B cell (primary cell): ENCODE data around the gene ZFYVE16. TPM values are rescaled to one million over a fixed set of nuclear protein-coding genes. Genes with fewer than 3 reads are reported as not detected.

Experiments
- ATAC-seq: fragments of 200-7000 bp; cut with Tn5 transposase; one replicate; pipeline ENCODE4 v1.10.0; 2021; ENCODE audit warnings: low read depth, mild to moderate bottlenecking, moderate number of reproducible peaks, moderate library complexity
- CTCF ChIA-PET: fragments of 350-600 bp; sonication (Branson Sonifier 250); formaldehyde crosslinking; loops from one replicate; lab custom pipeline; 2021; ENCODE audit warnings: antibody characterized with exemption, inconsistent platforms; lab: Charles Lee
- POLR2A ChIA-PET: fragments of 350-600 bp; sonication (Branson Sonifier 250); formaldehyde crosslinking; loops from one replicate; lab custom pipeline; 2021; ENCODE audit warnings: antibody characterized with exemption; lab: Charles Lee
- DNase-seq: peaks from one replicate; pipeline ENCODE4 v3.0.0; 2013
- H2AFZ ChIP-seq: 2 replicates; pipeline ENCODE4 v1.6.1; 2012; ENCODE audit warnings: mild to moderate bottlenecking, low read depth, low read length; ENCODE audit not compliant: insufficient read depth, poor library complexity, severe bottlenecking
- H3K27ac ChIP-seq, 2 donors: 1 replicate in 1 of 2; 2 replicates in 1 of 2; pipeline ENCODE4 v1.5.1; 2012 to 2013; ENCODE audit warnings: low read length in 2 of 2, mild to moderate bottlenecking in 2 of 2, moderate library complexity in 1 of 2
- H3K27me3 ChIP-seq, 4 experiments: fragments of 200-600 bp in 1 of 4; sonication (generic) in 1 of 4; replicated peaks in 1 of 4; 1 replicate in 2 of 4; 2 replicates in 2 of 4; pipeline versions ENCODE4 v1.6.1 to v1.7.0; 2013 to 2016; ENCODE audit warnings: low read length in 3 of 4, mild to moderate bottlenecking in 2 of 4, mixed read lengths in 1 of 4, moderate library complexity in 1 of 4; ENCODE audit not compliant: insufficient read depth in 4 of 4, control insufficient read depth in 3 of 4; ENCODE audit errors: control extremely low read depth in 1 of 4
- H3K36me3 ChIP-seq, 2 experiments: replicated peaks in 1 of 2; 1 replicate in 1 of 2; 2 replicates in 1 of 2; pipeline versions ENCODE4 v1.6.1 to v1.7.1; 2013; ENCODE audit warnings: low read length in 1 of 2; ENCODE audit not compliant: insufficient read depth in 2 of 2, control insufficient read depth in 1 of 2; ENCODE audit errors: control extremely low read depth in 1 of 2, extremely low read depth in 1 of 2
- H3K4me1 ChIP-seq, 2 donors: fragments of 200-600 bp in 1 of 2; sonication (generic) in 1 of 2; 1 replicate in 1 of 2; 2 replicates in 1 of 2; pipeline versions ENCODE4 v1.5.1 to v1.6.1; 2013 to 2017; ENCODE audit warnings: low read length in 2 of 2; ENCODE audit not compliant: control insufficient read depth in 2 of 2, insufficient read depth in 2 of 2
- H3K4me2 ChIP-seq: replicated peaks from 2 replicates; pipeline ENCODE3; 2012; ENCODE audit warnings: mild to moderate bottlenecking, low read depth, low read length; ENCODE audit not compliant: poor library complexity, severe bottlenecking
- H3K4me3 ChIP-seq, 5 experiments: fragments of 200-600 bp in 1 of 5; sonication (generic) in 1 of 5; 1 replicate in 3 of 5; 2 replicates in 2 of 5; pipeline versions ENCODE4 v1.5.1 to v1.7.0; 2011 to 2016; ENCODE audit warnings: low read length in 4 of 5, mild to moderate bottlenecking in 4 of 5, low read depth in 2 of 5, control low read depth in 1 of 5, moderate library complexity in 1 of 5; ENCODE audit not compliant: insufficient read depth in 1 of 5; ENCODE audit errors: control extremely low read depth in 1 of 5, extremely low read depth in 1 of 5
- H3K79me2 ChIP-seq: fragments of 200-600 bp; sonication (generic); one replicate; pipeline ENCODE4 v1.6.0; 2016; ENCODE audit warnings: low read length; ENCODE audit not compliant: control insufficient read depth, insufficient read depth
- H3K9ac ChIP-seq: fragments of 200-600 bp; sonication (generic); 2 replicates; pipeline ENCODE4 v1.6.1; 2017; ENCODE audit warnings: mild to moderate bottlenecking, low read length, moderate library complexity
- H3K9me3 ChIP-seq, 3 donors: one replicate each; pipeline versions ENCODE4 v1.6.1 to v1.7.1; 2013; ENCODE audit warnings: low read length in 2 of 3; ENCODE audit not compliant: control insufficient read depth in 2 of 3, insufficient read depth in 1 of 3; ENCODE audit errors: control extremely low read depth in 1 of 3
- H4K20me1 ChIP-seq: 2 replicates; pipeline ENCODE4 v1.6.0; 2012; ENCODE audit warnings: mild to moderate bottlenecking, low read length; ENCODE audit not compliant: insufficient read depth, control insufficient read depth, poor library complexity, severe bottlenecking
- H3K27ac Mint-ChIP-seq: one replicate; pipeline ENCODE4 v1.8.0; 2021; ENCODE audit warnings: mixed read lengths
- H3K27me3 Mint-ChIP-seq: one replicate; pipeline ENCODE4 v1.8.0; 2021; ENCODE audit warnings: mixed read lengths
- H3K4me1 Mint-ChIP-seq: one replicate; pipeline ENCODE4 v1.8.0; 2021; ENCODE audit warnings: mixed read lengths
- H3K4me3 Mint-ChIP-seq: one replicate; pipeline ENCODE4 v1.8.0; 2021; ENCODE audit warnings: mixed read lengths
- H3K9me3 Mint-ChIP-seq: one replicate; pipeline ENCODE4 v1.8.0; 2022; ENCODE audit warnings: mixed read lengths; ENCODE audit not compliant: insufficient read depth
- EZH2 ChIP-seq: IDR thresholded peaks from 2 replicates; pipeline ENCODE4 v1.6.1; 2012; ENCODE audit warnings: borderline replicate concordance, low read depth, mild to moderate bottlenecking, moderate library complexity, low read length; ENCODE audit not compliant: insufficient read depth, poor library complexity, severe bottlenecking
- whole genome bisulfite sequencing: methylation state at CpG from one replicate; pipeline ENCODE4 v1.1.5; 2013; ENCODE audit warnings: missing lambda C conversion rate; ENCODE audit not compliant: insufficient coverage; 5-methylcytosine and 5-hydroxymethylcytosine counted together
- intact Hi-C: fragments of 100-400 bp; cut with micrococcal nuclease; formaldehyde crosslinking; loops from one replicate; pipeline ENCODE4 v1.10.0; 2022
- polyA plus RNA-seq: library from polyadenylated mRNA; depleted of rRNA; stranded (reverse); fragments of >200 nt; gene quantifications from 2 replicates; pipeline ENCODE4 v1.2.3, GENCODE V29; 2012
- total RNA-seq, 2 donors: library from RNA; stranded (reverse); fragments of 120-200 nt in 1 of 2; gene quantifications; 1 replicate in 1 of 2; 2 replicates in 1 of 2; pipeline versions ENCODE4 v1.2.3 to v1.2.4, GENCODE V29; 2013 to 2022
- TF ChIP-seq, protein P1 (sequence below): fragments of 200-600 bp; IDR thresholded peaks from one replicate; pipeline ENCODE4 v1.8.0; 2022; ENCODE audit warnings: antibody characterized with exemption, mild to moderate bottlenecking

Gene ZFYVE16
- total and polyA plus RNA-seq, 2 donors (not counting 1 experiment from before 2014, with no cell fraction given), result 4.7 to 38.3 TPM

DNA sequence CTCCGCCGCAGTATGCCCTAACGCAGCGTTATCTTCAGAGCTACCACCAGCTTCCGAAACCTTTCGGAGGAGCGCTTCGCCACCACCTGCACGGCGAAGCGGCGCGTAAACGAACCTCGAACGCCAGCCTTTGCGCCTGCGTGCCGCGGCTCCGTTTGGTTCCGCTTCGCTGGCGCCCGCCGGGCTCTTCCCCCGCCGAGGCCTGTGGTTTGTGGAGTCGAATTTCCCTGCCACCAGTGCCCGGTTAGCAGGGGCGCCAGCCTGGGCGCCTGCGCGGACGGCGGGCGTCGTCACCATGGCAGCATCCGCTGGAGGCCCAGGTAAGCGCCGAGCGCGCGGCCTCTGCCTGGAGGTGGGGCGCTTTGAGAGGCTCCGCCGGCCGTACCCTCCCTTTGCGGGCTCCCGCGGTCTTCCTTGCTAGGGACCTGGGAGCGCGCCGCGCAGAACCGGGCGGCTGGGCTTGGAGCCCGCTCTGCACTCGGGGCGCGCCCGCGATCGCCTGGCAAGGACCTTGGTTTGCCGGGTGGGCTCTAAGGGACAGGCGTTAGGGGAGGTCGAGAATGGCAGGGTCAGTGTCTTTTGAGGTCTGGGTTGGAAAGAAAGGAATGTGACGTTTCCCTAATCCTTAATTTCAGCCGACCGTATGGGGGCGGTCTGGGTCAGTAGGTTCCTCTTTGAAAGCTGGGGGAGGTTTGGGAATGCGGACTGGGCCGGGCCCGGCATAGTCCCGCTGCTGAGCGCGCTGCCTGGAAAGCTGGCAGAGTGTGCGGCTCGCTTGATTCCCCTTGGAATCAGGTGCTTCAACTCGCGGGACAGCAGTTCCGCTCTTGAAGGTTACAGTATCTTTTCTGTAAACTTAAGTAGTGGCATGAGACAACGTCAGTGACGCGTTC, 80.2 kb downstream of the ZFYVE16 start, which contains the start of gene FAM151B:
Gene FAM151B (plus strand): TSS at position 272 of the 893 bp plus-strand sequence. CDS start 24 bp downstream, at position 296.
- CTCF ChIA-PET, result no interaction called here
- peak; percentile 80 for ATAC-seq

More for the DNA sequence above, 80.2 kb downstream of the ZFYVE16 start, which contains the start of gene FAM151B:
- peaks cover 0 to 22% (median 8%) of the 10 kb centered on the region in 4 experiments for H3K27me3 ChIP-seq
- peaks cover 8 to 12% of the 10 kb centered on the region in 2 donors for H3K4me1 ChIP-seq
- Mint-ChIP-seq H3K4me3 (peak within 1 kb of the TSS; percentile 85), H3K27me3 (peaks cover 33% of the 10 kb centered on the region), H3K9me3 (peaks cover 6% of the 10 kb centered on the region), H3K4me1 (peaks cover 18% of the 10 kb centered on the region), H3K27ac (no peak within 1 kb of the TSS)
- peaks cover 2 to 25% (median 7%) of the 10 kb centered on the region in 3 donors for H3K9me3 ChIP-seq
- no peak within 1 kb of the TSS for H3K27ac ChIP-seq
- H3K79me2 ChIP-seq, result no peaks in the 10 kb centered on the region
- DNase-seq, result peak; percentile 72
- intact Hi-C loops, result no loop called here
- peak within 1 kb of the TSS; percentile 89 for H3K4me2 ChIP-seq
- no peaks in the 10 kb centered on the region for H4K20me1 ChIP-seq
- H3K36me3 ChIP-seq, result no peaks in the 10 kb centered on the region
- POLR2A ChIA-PET, result no interaction called here
- H2AFZ ChIP-seq, result peak within 1 kb of the TSS; percentile 71
- no peak for TF ChIP-seq EZH2
- TF ChIP-seq, protein P1, sequence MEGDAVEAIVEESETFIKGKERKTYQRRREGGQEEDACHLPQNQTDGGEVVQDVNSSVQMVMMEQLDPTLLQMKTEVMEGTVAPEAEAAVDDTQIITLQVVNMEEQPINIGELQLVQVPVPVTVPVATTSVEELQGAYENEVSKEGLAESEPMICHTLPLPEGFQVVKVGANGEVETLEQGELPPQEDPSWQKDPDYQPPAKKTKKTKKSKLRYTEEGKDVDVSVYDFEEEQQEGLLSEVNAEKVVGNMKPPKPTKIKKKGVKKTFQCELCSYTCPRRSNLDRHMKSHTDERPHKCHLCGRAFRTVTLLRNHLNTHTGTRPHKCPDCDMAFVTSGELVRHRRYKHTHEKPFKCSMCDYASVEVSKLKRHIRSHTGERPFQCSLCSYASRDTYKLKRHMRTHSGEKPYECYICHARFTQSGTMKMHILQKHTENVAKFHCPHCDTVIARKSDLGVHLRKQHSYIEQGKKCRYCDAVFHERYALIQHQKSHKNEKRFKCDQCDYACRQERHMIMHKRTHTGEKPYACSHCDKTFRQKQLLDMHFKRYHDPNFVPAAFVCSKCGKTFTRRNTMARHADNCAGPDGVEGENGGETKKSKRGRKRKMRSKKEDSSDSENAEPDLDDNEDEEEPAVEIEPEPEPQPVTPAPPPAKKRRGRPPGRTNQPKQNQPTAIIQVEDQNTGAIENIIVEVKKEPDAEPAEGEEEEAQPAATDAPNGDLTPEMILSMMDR, result no peak
- WGBS, result 1% methylated on average over 75 of the region's 85 CpGs
- H3K9ac ChIP-seq, result peak within 1 kb of the TSS; percentile 58
- peak within 1 kb of the TSS; percentile 35 to 60 (median 50) for H3K4me3 ChIP-seq
